ENCODE results near the gene LTO1.

DNA sequence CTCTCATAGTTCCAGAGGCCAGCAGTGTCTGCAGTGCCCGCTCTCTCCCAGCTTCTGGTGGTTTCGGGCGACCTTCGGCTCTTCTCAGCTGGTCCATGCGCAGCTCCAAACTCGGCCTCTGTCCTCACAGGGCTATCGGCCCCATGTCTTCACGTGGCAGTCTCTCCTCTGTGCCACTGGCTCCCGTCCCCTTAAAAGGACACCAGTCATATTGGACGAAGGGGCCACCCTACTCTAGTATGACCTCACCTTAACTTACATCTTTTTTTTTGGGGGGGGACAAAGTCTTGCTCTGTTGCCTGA is 13.8 kb downstream of the LTO1 start:
- TF ChIP-seq, protein P1, sequence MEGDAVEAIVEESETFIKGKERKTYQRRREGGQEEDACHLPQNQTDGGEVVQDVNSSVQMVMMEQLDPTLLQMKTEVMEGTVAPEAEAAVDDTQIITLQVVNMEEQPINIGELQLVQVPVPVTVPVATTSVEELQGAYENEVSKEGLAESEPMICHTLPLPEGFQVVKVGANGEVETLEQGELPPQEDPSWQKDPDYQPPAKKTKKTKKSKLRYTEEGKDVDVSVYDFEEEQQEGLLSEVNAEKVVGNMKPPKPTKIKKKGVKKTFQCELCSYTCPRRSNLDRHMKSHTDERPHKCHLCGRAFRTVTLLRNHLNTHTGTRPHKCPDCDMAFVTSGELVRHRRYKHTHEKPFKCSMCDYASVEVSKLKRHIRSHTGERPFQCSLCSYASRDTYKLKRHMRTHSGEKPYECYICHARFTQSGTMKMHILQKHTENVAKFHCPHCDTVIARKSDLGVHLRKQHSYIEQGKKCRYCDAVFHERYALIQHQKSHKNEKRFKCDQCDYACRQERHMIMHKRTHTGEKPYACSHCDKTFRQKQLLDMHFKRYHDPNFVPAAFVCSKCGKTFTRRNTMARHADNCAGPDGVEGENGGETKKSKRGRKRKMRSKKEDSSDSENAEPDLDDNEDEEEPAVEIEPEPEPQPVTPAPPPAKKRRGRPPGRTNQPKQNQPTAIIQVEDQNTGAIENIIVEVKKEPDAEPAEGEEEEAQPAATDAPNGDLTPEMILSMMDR (IDR thresholded peaks at IDR 0.05): no peak
- TF ChIP-seq POLR2A (IDR thresholded peaks at IDR 0.05): no peak

All from uterus (tissue), 2 donors.